Activated CD4-positive, alpha-beta T cell treated with anti-CD3 and anti-CD28 coated beads for 36 hours (primary cell): ENCODE data around the gene ORM2. TPM values are rescaled to one million over a fixed set of nuclear protein-coding genes. Genes with fewer than 3 reads are reported as not detected.

Experiments
- ATAC-seq: fragments of 200-7000 bp; cut with Tn5 transposase; one replicate; pipeline ENCODE4 v1.10.0; 2021; ENCODE audit warnings: mild to moderate bottlenecking, moderate library complexity
- CTCF ChIA-PET: fragments of 350-600 bp; sonication (Branson Sonifier 250); formaldehyde crosslinking; loops from one replicate; lab custom pipeline; 2021; ENCODE audit warnings: antibody characterized with exemption; lab: Charles Lee
- POLR2A ChIA-PET: fragments of 350-600 bp; sonication (Branson Sonifier 250); formaldehyde crosslinking; loops from one replicate; lab custom pipeline; 2021; ENCODE audit warnings: antibody characterized with exemption, inconsistent platforms; lab: Charles Lee
- DNase-seq: peaks from one replicate; pipeline ENCODE4 v3.0.0-alpha.2; 2020
- H3K27ac Mint-ChIP-seq: one replicate; pipeline ENCODE4 v1.8.0; 2021; ENCODE audit warnings: mixed read lengths
- H3K27me3 Mint-ChIP-seq: one replicate; pipeline ENCODE4 v1.8.0; 2021; ENCODE audit warnings: mixed read lengths
- H3K36me3 Mint-ChIP-seq: one replicate; pipeline ENCODE4 v1.8.0; 2021; ENCODE audit warnings: low read depth, mixed read lengths
- H3K4me1 Mint-ChIP-seq: one replicate; pipeline ENCODE4 v1.8.0; 2021; ENCODE audit warnings: mixed read lengths
- H3K4me3 Mint-ChIP-seq: one replicate; pipeline ENCODE4 v1.8.0; 2021; ENCODE audit warnings: mild to moderate bottlenecking, moderate library complexity, mixed read lengths
- H3K9me3 Mint-ChIP-seq: one replicate; pipeline ENCODE4 v1.8.0; 2021; ENCODE audit warnings: low read depth, mixed read lengths
- intact Hi-C, 2 experiments: fragments of 100-400 bp; cut with DNase I in 1 of 2; cut with micrococcal nuclease in 1 of 2; formaldehyde crosslinking; loops; one replicate each; pipeline versions ENCODE4 v1.14.2 to v1.15.1; 2022 to 2024; cut with DNase I, micrococcal nuclease
- total RNA-seq, 2 experiments: library from RNA; stranded (reverse); gene quantifications; one replicate each; pipeline ENCODE4 v1.2.3, GENCODE V29; 2021

Gene ORM2
- total RNA-seq, 2 experiments from 2014 or later = not detected

DNA sequence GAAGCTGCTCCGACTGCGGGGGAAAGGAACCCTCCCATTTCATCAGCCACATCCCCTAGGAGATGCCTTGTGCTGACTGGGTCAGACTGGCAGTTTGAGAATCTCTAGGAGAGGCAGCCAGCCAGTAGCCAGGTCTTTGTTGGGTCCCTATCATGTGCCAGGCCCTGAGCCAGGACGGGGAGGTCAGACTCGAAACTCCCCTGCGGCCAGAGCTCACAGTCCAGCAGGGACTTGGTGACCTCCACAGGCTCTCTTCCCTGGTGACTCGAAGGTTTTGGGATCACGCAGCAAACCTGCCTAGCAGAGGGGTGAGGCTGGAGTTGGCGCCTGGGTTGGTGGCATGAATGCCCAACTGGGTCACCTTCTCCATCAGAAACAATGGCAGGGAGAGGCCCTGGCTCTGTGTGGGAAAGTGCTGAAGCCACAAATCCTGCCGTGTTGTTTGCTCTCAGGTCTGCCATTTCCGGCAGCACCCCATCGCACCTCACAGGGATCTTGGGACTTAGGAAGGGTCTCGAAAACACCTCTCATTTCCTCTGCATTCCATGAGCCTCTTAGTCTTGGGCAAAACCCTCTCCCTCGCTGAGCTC, 21.2 kb upstream of the ORM2 start:
- Mint-ChIP-seq H3K4me1 (peaks cover 4% of the 10 kb centered on the region), H3K27ac (no peak overlapping the region), H3K36me3 (no peaks in the 10 kb centered on the region), H3K9me3 (no peaks in the 10 kb centered on the region), H3K27me3 (no peaks in the 10 kb centered on the region), H3K4me3 (no peak overlapping the region)
- CTCF ChIA-PET = interaction anchor here (0.7 kb wide), 1 partner anchor 492 kb away, joined by 3 read pairs; no protein-coding TSS in a partner anchor
- DNase-seq = no peak
- POLR2A ChIA-PET = no interaction called here
- no peak for ATAC-seq
- intact Hi-C loops = no loop called here

DNA sequence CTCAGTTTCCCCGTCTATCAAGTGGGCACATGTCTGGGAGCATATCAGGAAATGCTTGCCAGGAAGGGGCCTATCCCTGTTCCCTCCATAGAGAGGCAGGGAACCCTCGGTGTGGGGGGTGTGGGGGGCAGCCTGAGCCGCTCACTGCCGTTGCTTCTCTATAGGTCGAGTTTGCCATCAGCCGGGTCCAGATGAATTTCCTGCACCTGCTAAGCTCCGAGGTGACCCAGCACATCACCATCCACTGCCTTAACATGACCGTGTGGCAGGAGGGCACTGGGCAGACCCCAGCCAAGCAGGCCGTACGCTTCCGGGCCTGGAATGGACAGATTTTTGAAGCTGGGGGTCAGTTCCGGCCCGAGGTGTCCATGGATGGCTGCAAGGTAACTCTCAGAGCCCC, 20.6 kb upstream of the ORM2 start:
- no peaks in the 10 kb centered on the region for H3K36me3 Mint-ChIP-seq
- no peak overlapping the region for H3K4me3 Mint-ChIP-seq
- no peak overlapping the region for H3K27ac Mint-ChIP-seq
- no peak for ATAC-seq
- ChIA-PET POLR2A (no interaction called here), CTCF (no interaction called here)
- no peaks in the 10 kb centered on the region for H3K27me3 Mint-ChIP-seq
- intact Hi-C loops = no loop called here
- no peaks in the 10 kb centered on the region for H3K9me3 Mint-ChIP-seq
- DNase-seq = no peak
- H3K4me1 Mint-ChIP-seq = peaks cover 4% of the 10 kb centered on the region

DNA sequence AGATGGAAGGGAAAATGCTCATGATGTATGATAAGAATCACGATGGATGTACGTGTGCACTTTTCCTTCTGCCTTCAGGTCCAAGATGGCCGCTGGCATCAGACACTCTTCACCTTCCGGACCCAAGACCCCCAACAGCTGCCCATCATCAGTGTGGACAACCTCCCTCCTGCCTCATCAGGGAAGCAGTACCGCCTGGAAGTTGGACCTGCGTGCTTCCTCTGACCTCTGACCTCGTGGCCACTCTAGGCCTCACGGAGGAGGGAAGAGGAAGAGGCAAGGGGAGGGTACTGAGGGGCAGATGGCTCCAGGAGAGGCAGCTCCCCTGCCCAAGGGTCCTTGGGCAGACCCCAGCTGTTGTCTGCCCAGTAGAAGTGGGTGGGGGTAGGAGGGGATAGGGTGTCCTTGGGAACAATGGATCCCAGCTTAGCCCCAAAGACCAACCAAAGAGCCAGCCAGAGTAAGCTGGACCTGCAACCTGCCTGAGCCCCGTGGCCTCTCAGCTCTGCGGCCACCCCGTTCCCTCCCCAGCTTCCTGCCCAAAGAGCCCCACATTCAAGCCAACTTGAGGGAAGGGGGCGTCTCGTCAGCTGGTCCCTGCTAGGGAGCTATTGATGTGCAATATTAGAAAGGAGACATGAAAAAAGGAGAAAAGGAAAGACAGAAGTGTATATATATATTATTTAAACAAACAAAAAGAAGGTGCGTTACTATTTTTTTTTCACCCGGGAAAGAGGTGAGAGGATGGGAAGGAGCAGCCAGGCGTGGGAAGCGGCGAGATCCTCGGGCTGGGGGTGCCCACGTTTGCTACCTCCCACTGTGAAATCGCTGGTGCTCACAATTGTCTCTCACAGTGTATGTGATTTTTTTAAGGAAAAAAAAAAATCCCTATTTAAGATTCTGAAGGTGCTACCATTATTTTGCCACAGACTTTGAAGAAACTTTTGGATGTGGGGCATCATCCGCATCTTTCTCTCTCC, 18.9 kb upstream of the ORM2 start:
- no peak overlapping the region for H3K4me3 Mint-ChIP-seq
- intact Hi-C loops = no loop called here
- POLR2A ChIA-PET = interaction anchor here (0.7 kb wide), 1 partner anchor 15 kb away, joined by 3 read pairs; no protein-coding TSS in a partner anchor
- H3K4me1 Mint-ChIP-seq = peaks cover under 1% of the 10 kb centered on the region
- DNase-seq (no peak), ATAC-seq (no peak)
- H3K27me3 Mint-ChIP-seq = no peaks in the 10 kb centered on the region
- H3K36me3 Mint-ChIP-seq = no peaks in the 10 kb centered on the region
- no peaks in the 10 kb centered on the region for H3K9me3 Mint-ChIP-seq
- H3K27ac Mint-ChIP-seq = no peak overlapping the region
- CTCF ChIA-PET = interaction anchor here (0.7 kb wide), 1 partner anchor 203 kb away, joined by 3 read pairs; no protein-coding TSS in a partner anchor

DNA sequence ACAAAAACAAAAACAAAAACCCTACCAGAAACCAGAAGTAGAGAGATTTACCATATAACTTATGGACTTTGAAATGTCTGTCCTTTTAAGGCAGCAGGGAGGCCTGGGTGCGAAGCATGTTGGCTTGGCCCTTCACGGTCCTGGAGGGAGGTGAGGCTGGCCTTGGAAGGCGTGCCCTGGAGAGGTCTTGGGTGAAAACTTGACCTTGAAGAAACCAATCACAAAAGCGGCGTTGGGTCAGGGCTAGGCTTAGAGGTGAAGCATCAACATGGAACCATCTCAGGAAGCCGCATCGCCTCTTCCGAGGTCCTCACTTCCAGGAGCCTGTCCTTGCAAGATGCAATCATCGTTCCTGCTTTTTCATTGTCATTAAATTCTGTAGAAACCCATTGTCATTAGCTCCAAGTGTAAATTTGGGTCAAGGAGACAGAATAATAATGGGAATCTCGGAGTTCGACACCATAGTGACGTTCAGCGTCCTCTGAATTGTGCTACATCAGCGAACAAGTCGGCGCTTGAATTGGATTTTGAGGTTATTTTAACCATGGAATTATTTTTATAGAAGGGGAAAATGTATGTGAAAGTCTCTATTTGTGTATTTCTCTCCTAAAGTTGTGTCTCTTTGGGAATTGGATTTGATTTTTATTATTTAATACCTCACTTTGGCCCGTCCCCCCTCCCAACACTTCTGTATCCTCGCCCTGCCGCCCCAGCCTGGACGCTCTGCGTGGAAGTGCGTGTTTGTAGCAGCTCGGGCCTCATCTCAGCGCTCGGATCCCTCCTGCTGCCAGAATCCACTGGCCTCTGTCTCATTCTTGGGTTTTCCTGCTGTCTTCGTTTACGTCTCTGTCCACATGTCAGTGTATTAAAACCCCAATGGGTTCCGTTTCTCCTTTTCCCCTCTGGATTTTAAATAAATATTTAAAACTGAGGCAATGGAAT, 17.8 kb upstream of the ORM2 start:
- ChIA-PET POLR2A (no interaction called here), CTCF (no interaction called here)
- no peaks in the 10 kb centered on the region for H3K36me3 Mint-ChIP-seq
- H3K4me3 Mint-ChIP-seq = no peak overlapping the region
- no peaks in the 10 kb centered on the region for H3K4me1 Mint-ChIP-seq
- H3K27ac Mint-ChIP-seq = no peak overlapping the region
- H3K27me3 Mint-ChIP-seq = peaks cover 2% of the 10 kb centered on the region
- intact Hi-C loops = no loop called here
- ATAC-seq = no peak
- DNase-seq = no peak
- H3K9me3 Mint-ChIP-seq = no peaks in the 10 kb centered on the region

- no peaks in the 10 kb centered on the region for H3K36me3 Mint-ChIP-seq
- intact Hi-C loops = no loop called here
- POLR2A ChIA-PET = no interaction called here
- H3K4me3 Mint-ChIP-seq = no peak overlapping the region
- DNase-seq (no peak), ATAC-seq (no peak)
- no peak overlapping the region for H3K27ac Mint-ChIP-seq
- CTCF ChIA-PET = no interaction called here
- H3K27me3 Mint-ChIP-seq = peaks cover 2% of the 10 kb centered on the region
- peaks cover under 1% of the 10 kb centered on the region for H3K4me1 Mint-ChIP-seq
- no peaks in the 10 kb centered on the region for H3K9me3 Mint-ChIP-seq
Measured at GRCh38 chr9:114312513-114312875, 17.2 kb upstream of the ORM2 start.

GRCh38 chr9:114313186-114313585, 16.5 kb upstream of the ORM2 start:
- POLR2A ChIA-PET = no interaction called here

GRCh38 chr9:114314256-114314867, 15.3 kb upstream of the ORM2 start:
- no peaks in the 10 kb centered on the region for H3K9me3 Mint-ChIP-seq
- H3K27me3 Mint-ChIP-seq = peaks cover 6% of the 10 kb centered on the region
- peaks cover 7% of the 10 kb centered on the region for H3K4me1 Mint-ChIP-seq
- H3K4me3 Mint-ChIP-seq = no peak overlapping the region
- no peaks in the 10 kb centered on the region for H3K36me3 Mint-ChIP-seq
- no peak overlapping the region for H3K27ac Mint-ChIP-seq
- ChIA-PET CTCF (interaction anchor here (0.5 kb wide), 1 partner anchor 105 kb away, joined by 3 read pairs; no protein-coding TSS in a partner anchor), POLR2A (no interaction called here)
- intact Hi-C loops = no loop called here
- DNase-seq = no peak
- ATAC-seq = no peak

More at GRCh38 chr9:114313186-114313585, 16.5 kb upstream of the ORM2 start:
- H3K9me3 Mint-ChIP-seq = no peaks in the 10 kb centered on the region
- peaks cover 7% of the 10 kb centered on the region for H3K4me1 Mint-ChIP-seq
- CTCF ChIA-PET = no interaction called here
- H3K4me3 Mint-ChIP-seq = no peak overlapping the region
- ATAC-seq (no peak), DNase-seq (no peak)
- H3K36me3 Mint-ChIP-seq = no peaks in the 10 kb centered on the region
- intact Hi-C loops = no loop called here
- H3K27ac Mint-ChIP-seq = no peak overlapping the region
- peaks cover 2% of the 10 kb centered on the region for H3K27me3 Mint-ChIP-seq

DNA sequence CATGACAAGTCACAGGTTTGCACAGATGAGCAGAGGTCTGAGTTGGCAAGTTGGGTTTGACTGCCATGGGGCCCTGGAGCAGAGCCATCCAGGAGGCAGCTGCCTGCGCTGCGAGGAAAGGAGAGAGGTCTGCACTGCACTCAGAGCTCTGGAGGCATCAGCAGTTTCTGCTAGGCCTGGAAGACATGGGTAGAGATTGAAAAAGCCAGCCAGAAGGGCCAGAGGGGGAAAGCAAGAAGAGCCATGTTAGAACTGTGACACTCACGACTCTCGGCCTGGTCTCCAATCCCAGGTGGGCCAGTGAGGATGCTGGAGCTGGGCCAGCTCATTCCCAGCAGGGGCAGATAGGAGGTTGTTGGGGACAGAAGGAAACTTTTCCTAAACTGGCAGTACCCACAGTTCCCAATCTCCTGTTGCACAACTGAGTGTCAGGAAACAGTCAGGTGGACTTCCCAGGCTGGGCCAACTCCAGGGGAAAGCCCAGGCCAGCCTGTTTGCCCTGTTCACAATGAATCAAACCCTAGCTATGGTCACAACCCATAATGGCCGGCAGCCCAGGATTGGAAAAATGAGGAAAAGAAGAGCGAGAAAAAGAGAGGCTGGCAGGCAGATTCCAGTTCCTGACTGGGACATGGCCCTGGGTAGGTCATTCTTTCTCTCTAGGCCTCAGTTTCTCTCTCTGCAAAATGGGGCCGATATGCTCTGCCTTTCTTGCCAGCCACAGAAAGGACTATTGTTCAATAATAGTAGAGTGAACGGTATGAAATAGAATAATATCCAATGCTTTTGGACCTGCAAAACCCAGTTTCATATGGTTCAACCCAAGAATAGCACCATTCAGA, 14.6 kb upstream of the ORM2 start:
- intact Hi-C loops = no loop called here
- ATAC-seq (no peak), DNase-seq (no peak)
- no peak overlapping the region for H3K4me3 Mint-ChIP-seq
- H3K4me1 Mint-ChIP-seq = peaks cover 7% of the 10 kb centered on the region
- POLR2A ChIA-PET = interaction anchor here (0.6 kb wide), 1 partner anchor 68 kb away, joined by 4 read pairs; no protein-coding TSS in a partner anchor
- CTCF ChIA-PET = no interaction called here
- H3K36me3 Mint-ChIP-seq = no peaks in the 10 kb centered on the region
- H3K9me3 Mint-ChIP-seq = no peaks in the 10 kb centered on the region
- H3K27ac Mint-ChIP-seq = no peak overlapping the region
- H3K27me3 Mint-ChIP-seq = peaks cover 6% of the 10 kb centered on the region

DNA sequence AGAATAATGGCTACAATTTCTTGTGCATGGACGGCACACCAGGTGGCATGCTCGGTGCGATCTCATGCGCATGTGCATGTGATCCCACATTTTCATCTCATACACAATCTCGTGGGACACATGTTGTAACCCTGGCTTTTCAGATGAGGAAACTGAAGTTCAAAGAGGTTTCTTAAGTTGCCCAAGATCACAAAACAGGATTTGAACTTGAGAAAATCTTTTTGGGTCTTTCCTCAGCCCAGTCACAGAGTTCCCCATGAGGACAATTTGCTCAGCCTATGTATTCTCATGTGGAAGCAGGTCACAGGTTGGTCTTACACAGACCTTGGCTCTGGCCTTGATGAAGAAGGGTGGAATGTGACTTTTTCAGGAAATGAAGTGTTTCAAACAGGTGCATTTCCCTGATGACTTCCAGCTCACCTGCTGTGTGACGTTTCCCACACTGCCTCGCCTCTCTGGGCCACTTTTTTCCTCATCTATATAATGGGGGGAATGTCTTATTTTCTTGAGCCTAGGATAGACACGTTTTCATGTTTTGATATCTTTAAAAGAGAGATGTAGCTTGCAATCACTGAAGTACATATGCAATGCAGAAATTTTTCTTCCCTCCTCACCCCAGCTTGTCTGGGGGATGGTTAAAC, 13.8 kb upstream of the ORM2 start:
- H3K27ac Mint-ChIP-seq = no peak overlapping the region
- no peaks in the 10 kb centered on the region for H3K36me3 Mint-ChIP-seq
- H3K27me3 Mint-ChIP-seq = peaks cover 6% of the 10 kb centered on the region
- H3K4me1 Mint-ChIP-seq = peaks cover 7% of the 10 kb centered on the region
- ATAC-seq = no peak
- no peaks in the 10 kb centered on the region for H3K9me3 Mint-ChIP-seq
- H3K4me3 Mint-ChIP-seq = no peak overlapping the region
- intact Hi-C loops = no loop called here
- ChIA-PET POLR2A (no interaction called here), CTCF (no interaction called here)
- no peak for DNase-seq
